Activated CD8-positive, alpha-beta T cell treated with anti-CD3 and anti-CD28 coated beads, Interleukin-2, amount 10 ng/mL, durations not matched to agents 7 days and 5 days (primary cell): ENCODE results near the gene PRC1. TPM values are rescaled to one million over a fixed set of nuclear protein-coding genes. Genes with fewer than 3 reads are reported as not detected.

ENCODE experiments used
- ATAC-seq: fragments of 150-1000 bp; cut with Tn5 transposase; one replicate; pipeline ENCODE4 v1.10.0; 2021; ENCODE audit warnings: moderate library complexity
- CTCF ChIA-PET: fragments of 350-600 bp; sonication (Branson Sonifier 250); formaldehyde crosslinking; loops from one replicate; lab custom pipeline; 2021; ENCODE audit warnings: antibody characterized with exemption; lab: Charles Lee
- POLR2A ChIA-PET: fragments of 350-600 bp; sonication (Branson Sonifier 250); formaldehyde crosslinking; loops from one replicate; lab custom pipeline; 2021; ENCODE audit warnings: antibody characterized with exemption; lab: Charles Lee
- DNase-seq: peaks from one replicate; pipeline ENCODE4 v3.0.0-alpha.2; 2020
- H3K27ac Mint-ChIP-seq: one replicate; pipeline ENCODE4 v1.8.0; 2021; ENCODE audit warnings: mild to moderate bottlenecking, mixed read lengths
- H3K27me3 Mint-ChIP-seq: one replicate; pipeline ENCODE4 v1.8.0; 2021; ENCODE audit warnings: low read depth, mixed read lengths
- H3K36me3 Mint-ChIP-seq: one replicate; pipeline ENCODE4 v1.8.0; 2021; ENCODE audit warnings: low read depth, mixed read lengths
- H3K4me1 Mint-ChIP-seq: one replicate; pipeline ENCODE4 v1.8.0; 2021; ENCODE audit warnings: low read depth, mixed read lengths
- H3K4me3 Mint-ChIP-seq: one replicate; pipeline ENCODE4 v1.8.0; 2021; ENCODE audit warnings: mild to moderate bottlenecking, mixed read lengths
- H3K9me3 Mint-ChIP-seq: one replicate; pipeline ENCODE4 v1.8.0; 2022; ENCODE audit warnings: mixed read lengths; ENCODE audit not compliant: insufficient read depth
- total RNA-seq, 2 experiments: library from RNA; stranded (reverse); gene quantifications; one replicate each; pipeline ENCODE4 v1.2.3, GENCODE V29; 2021

The PRC1 gene
- total RNA-seq, 2 experiments from 2014 or later = 180 to 189 TPM

GRCh38 chr15:90945091-90945490, 49.2 kb downstream of the PRC1 start:
- ATAC-seq = no peak
- CTCF ChIA-PET = interaction anchor here (1.1 to 5.4 kb wide), 3 partner anchors 11 to 12 kb away, joined by 3 to 45 read pairs (median 18); partner anchors contain the start of genes HDDC3 and UNC45A
- peaks cover 63% of the 10 kb centered on the region for H3K36me3 Mint-ChIP-seq

DNA sequence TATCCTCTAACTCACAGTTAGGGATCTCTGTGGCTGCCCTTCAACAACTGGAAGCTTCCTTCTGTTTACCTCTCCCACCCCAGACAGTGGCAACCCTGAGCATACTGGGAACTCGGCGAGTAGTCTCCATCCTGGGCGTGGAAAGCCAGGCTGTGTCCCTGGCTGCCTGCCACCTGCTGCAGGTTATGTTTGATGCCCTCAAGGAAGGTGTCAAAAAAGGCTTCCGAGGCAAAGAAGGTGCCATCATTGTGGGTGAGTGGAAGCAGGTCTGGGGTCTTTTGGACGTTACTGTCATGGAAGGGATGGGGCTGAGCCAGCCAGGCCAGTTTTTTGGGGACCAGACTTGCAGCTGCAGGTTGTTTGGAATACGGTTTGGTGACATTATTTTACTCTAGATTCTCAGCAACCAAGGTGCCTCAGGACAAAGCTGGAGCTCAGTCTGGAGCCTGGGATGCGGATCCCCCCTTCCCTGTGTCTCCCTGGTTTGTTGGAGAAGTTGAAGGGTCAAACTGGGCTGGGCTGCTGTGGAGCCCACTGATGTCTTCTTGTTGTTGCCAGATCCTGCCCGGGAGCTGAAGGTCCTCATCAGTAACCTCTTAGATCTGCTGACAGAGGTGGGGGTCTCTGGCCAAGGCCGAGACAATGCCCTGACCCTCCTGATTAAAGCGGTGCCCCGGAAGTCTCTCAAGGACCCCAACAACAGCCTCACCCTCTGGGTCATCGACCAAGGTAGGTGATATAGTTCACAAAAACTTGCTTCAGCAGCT, 51.8 kb downstream of the PRC1 start:
- Mint-ChIP-seq H3K4me1 (no peaks in the 10 kb centered on the region), H3K9me3 (no peaks in the 10 kb centered on the region), H3K27me3 (no peaks in the 10 kb centered on the region), H3K4me3 (no peak overlapping the region), H3K36me3 (peaks cover 62% of the 10 kb centered on the region), H3K27ac (no peak overlapping the region)
- DNase-seq = no peak
- ATAC-seq = no peak
- CTCF ChIA-PET = interaction anchor here (2.6 to 5.4 kb wide), 2 partner anchors 9 to 14 kb away, joined by 18 to 45 read pairs; partner anchors contain the start of genes HDDC3 and UNC45A
- POLR2A ChIA-PET = interaction anchor here (1.2 to 2.0 kb wide), 3 partner anchors 9 to 14 kb away, joined by 3 to 8 read pairs (median 5); partner anchors contain the start of gene RCCD1

More at GRCh38 chr15:90945091-90945490, 49.2 kb downstream of the PRC1 start:
- no peaks in the 10 kb centered on the region for H3K9me3 Mint-ChIP-seq
- POLR2A ChIA-PET = no interaction called here
- no peak overlapping the region for H3K4me3 Mint-ChIP-seq
- DNase-seq = no peak
- no peaks in the 10 kb centered on the region for H3K4me1 Mint-ChIP-seq
- H3K27ac Mint-ChIP-seq = no peak overlapping the region
- H3K27me3 Mint-ChIP-seq = no peaks in the 10 kb centered on the region

DNA sequence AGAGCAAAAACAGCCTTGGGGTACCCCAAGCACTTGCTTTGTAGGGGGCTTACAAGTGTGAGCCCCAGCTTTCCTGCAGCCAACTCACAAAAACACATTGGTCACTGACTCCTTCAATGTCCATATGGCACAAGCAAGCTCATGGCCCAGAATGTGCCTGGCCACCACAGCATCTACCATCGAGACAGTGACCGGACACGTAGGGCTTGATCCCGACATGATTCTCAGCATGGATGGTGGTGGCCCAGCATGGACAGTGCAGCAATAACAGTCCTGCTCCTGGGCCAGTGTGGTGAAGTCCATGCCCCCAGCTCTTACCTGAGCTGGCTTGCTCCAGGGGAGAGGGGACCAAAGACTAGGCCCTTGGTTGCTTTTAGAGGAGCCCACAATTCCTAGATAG, 53.3 kb downstream of the PRC1 start:
- DNase-seq (no peak), ATAC-seq (no peak)
- H3K27ac Mint-ChIP-seq = no peak overlapping the region
- H3K36me3 Mint-ChIP-seq = peaks cover 62% of the 10 kb centered on the region
- POLR2A ChIA-PET = no interaction called here
- no peaks in the 10 kb centered on the region for H3K27me3 Mint-ChIP-seq
- H3K9me3 Mint-ChIP-seq = no peaks in the 10 kb centered on the region
- peaks cover 10% of the 10 kb centered on the region for H3K4me1 Mint-ChIP-seq
- CTCF ChIA-PET = interaction anchor here (5.4 kb wide), 1 partner anchor 8 kb away, joined by 45 read pairs; the partner anchor contains the start of genes HDDC3 and UNC45A
- H3K4me3 Mint-ChIP-seq = no peak overlapping the region

GRCh38 chr15:90939756-90940155, 54.6 kb downstream of the PRC1 start:
- Mint-ChIP-seq H3K9me3 (no peaks in the 10 kb centered on the region), H3K27ac (no peak overlapping the region), H3K4me1 (peaks cover 15% of the 10 kb centered on the region), H3K36me3 (peaks cover 59% of the 10 kb centered on the region), H3K4me3 (no peak overlapping the region), H3K27me3 (no peaks in the 10 kb centered on the region)
- ChIA-PET POLR2A (interaction anchor here (1.0 to 1.1 kb wide), 2 partner anchors 9 to 15 kb away, joined by 3 to 5 read pairs; partner anchors contain the start of gene RCCD1), CTCF (interaction anchor here (1.1 to 5.4 kb wide), 2 partner anchors 6 to 8 kb away, joined by 3 to 45 read pairs; partner anchors contain the start of genes HDDC3 and UNC45A)
- no peak for DNase-seq
- no peak for ATAC-seq

- peaks cover 30% of the 10 kb centered on the region for H3K4me1 Mint-ChIP-seq
- H3K36me3 Mint-ChIP-seq = peaks cover 52% of the 10 kb centered on the region
- POLR2A ChIA-PET = interaction anchor here (9.9 kb wide), 1 partner anchor 17 kb away, joined by 93 read pairs; the partner anchor contains the start of gene RCCD1
- ATAC-seq = no peak
- no peak overlapping the region for H3K4me3 Mint-ChIP-seq
- no peaks in the 10 kb centered on the region for H3K9me3 Mint-ChIP-seq
- CTCF ChIA-PET = interaction anchor here (8.2 kb wide), 1 partner anchor 17 kb away, joined by 154 read pairs; the partner anchor contains the start of gene RCCD1
- no peak for DNase-seq
- H3K27ac Mint-ChIP-seq = peak overlapping the region; percentile 20
- no peaks in the 10 kb centered on the region for H3K27me3 Mint-ChIP-seq
Observed at GRCh38 chr15:90938261-90938660, 56.1 kb downstream of the PRC1 start.

DNA sequence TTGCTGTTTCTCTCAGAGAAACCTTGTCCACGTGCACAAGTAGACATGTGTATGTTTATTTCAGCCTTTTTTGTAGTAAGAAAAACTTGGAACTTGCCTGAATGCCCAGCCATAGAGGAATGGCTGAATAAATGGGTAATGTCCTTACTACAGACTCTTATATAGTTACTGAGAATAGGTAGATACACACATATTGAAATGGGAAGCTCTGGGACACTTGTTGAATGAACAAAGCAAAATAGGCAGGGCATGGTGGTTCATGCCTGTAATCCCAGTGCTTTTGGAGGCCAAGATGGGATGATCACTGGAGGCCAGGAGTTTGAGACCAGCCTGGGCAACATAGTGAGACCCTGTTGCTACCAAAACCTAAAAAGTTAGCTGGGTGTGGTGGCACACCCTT, 57.5 kb downstream of the PRC1 start:
- H3K27ac Mint-ChIP-seq = peak overlapping the region; percentile 95
- POLR2A ChIA-PET = interaction anchor here (9.9 kb wide), 1 partner anchor 18 kb away, joined by 93 read pairs; the partner anchor contains the start of gene RCCD1
- H3K9me3 Mint-ChIP-seq = no peaks in the 10 kb centered on the region
- peaks cover 38% of the 10 kb centered on the region for H3K36me3 Mint-ChIP-seq
- CTCF ChIA-PET = interaction anchor here (0.7 to 8.2 kb wide), 5 partner anchors 14 to 336 kb away, joined by 3 to 154 read pairs (median 3); partner anchors contain the start of gene RCCD1
- H3K4me3 Mint-ChIP-seq = peak overlapping the region; percentile 85
- no peak for ATAC-seq
- no peaks in the 10 kb centered on the region for H3K27me3 Mint-ChIP-seq
- DNase-seq = no peak
- H3K4me1 Mint-ChIP-seq = peaks cover 39% of the 10 kb centered on the region

GRCh38 chr15:90934949-90935751, 59.2 kb downstream of the PRC1 start, which contains the start of gene UNC45A:
Gene UNC45A, plus strand, starts transcription at chr15:90935285. Its CDS starts 40 bp downstream, at chr15:90935325.
- DNase-seq = peak; percentile 97
- Mint-ChIP-seq H3K4me3 (peak within 1 kb of the TSS; percentile 85), H3K27ac (peak within 1 kb of the TSS; percentile 95), H3K9me3 (no peaks in the 10 kb centered on the region), H3K27me3 (no peaks in the 10 kb centered on the region), H3K36me3 (peaks cover 37% of the 10 kb centered on the region), H3K4me1 (peaks cover 53% of the 10 kb centered on the region)
- ChIA-PET POLR2A (interaction anchor here (0.6 to 9.9 kb wide), 15 partner anchors 20 to 620 kb away, joined by 3 to 110 read pairs (median 3); partner anchors contain the start of genes BLM, MAN2A2, RCCD1 and VPS33B), CTCF (interaction anchor here (0.5 to 11.4 kb wide), 33 partner anchors 7 to 642 kb away, joined by 3 to 328 read pairs (median 4); partner anchors contain the start of genes BLM, IQGAP1, MAN2A2 and RCCD1)
- peak; percentile 79 for ATAC-seq

DNA sequence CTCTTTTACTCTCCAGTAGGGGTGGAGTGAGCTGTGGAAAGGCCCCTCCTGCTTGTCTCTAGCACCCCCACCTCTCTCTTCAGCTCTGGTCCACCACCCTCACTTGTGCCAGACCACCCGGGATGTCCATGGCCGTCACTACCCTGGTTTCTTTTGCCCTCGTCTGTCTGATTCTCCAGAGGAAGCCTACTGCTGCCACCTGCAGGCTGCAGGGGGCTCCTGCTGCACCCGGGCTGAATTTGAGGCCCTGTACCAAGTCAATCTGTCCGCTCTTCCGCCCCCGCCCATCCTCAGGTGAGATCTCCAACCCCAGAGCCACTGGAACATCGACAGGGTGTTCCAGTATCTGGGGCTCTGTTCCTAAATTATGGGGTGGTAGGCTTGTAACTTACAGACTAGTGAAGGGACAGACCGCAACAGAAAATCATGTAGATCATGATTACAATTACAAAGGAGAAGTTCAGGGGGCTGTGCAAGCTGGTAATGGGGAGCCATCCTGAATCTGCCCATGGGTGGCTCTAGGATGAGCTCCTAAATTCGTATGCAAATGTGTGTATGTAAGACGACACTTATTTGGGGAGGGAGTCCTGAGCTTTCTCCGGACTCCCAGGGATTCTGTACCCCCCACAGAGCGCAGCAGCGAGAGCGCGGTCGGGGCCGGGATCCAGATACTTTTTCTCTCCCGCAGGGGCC, 59.9 kb downstream of the PRC1 start:
- peak; percentile 35 for ATAC-seq
- POLR2A ChIA-PET = interaction anchor here (0.6 to 9.9 kb wide), 11 partner anchors 20 to 558 kb away, joined by 3 to 110 read pairs (median 4); partner anchors contain the start of genes MAN2A2 and RCCD1

DNA sequence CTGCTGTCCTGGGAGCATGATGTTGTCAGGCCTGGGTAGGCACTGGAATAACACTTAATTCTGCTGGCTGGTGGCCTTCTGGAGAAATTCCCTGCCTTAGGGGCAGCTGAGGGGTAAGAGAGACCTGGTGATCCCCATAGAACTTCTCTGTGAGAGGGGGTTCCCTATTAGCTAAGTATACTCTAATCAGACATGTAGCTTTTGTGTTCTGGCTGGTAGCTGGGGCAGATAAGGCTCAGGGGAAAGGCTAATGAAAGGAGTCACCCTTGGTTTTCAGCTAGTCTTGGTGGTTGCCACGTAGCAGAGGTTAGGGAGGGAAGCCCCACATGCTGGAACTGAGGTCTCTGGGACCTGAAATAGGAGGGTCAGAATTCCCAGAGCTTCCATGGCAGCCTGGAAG, 61.0 kb downstream of the PRC1 start:
- Mint-ChIP-seq H3K9me3 (no peaks in the 10 kb centered on the region), H3K27me3 (no peaks in the 10 kb centered on the region), H3K27ac (peak overlapping the region; percentile 57), H3K4me3 (peak overlapping the region; percentile 97), H3K36me3 (peaks cover 31% of the 10 kb centered on the region), H3K4me1 (peaks cover 62% of the 10 kb centered on the region)
- DNase-seq (no peak), ATAC-seq (no peak)
- ChIA-PET CTCF (interaction anchor here (0.9 to 11.4 kb wide), 39 partner anchors 8 to 834 kb away, joined by 3 to 328 read pairs (median 7); partner anchors contain the start of genes BLM, FES, MAN2A2 and RCCD1), POLR2A (interaction anchor here (0.9 to 9.9 kb wide), 6 partner anchors 22 to 247 kb away, joined by 3 to 110 read pairs (median 12); partner anchors contain the start of genes BLM, MAN2A2 and RCCD1)

More for the DNA sequence above, 59.9 kb downstream of the PRC1 start:
- Mint-ChIP-seq H3K36me3 (peaks cover 33% of the 10 kb centered on the region), H3K4me3 (peak overlapping the region; percentile 85), H3K4me1 (peaks cover 57% of the 10 kb centered on the region), H3K9me3 (no peaks in the 10 kb centered on the region), H3K27ac (peak overlapping the region; percentile 95), H3K27me3 (no peaks in the 10 kb centered on the region)
- CTCF ChIA-PET = interaction anchor here (0.5 to 11.4 kb wide), 44 partner anchors 8 to 641 kb away, joined by 3 to 328 read pairs (median 4); partner anchors contain the start of genes BLM, IQGAP1, MAN2A2 and RCCD1
- peak; percentile 94 for DNase-seq

- Mint-ChIP-seq H3K36me3 (peaks cover 30% of the 10 kb centered on the region), H3K9me3 (no peaks in the 10 kb centered on the region), H3K4me1 (peaks cover 64% of the 10 kb centered on the region), H3K27me3 (no peaks in the 10 kb centered on the region), H3K4me3 (peak overlapping the region; percentile 97), H3K27ac (peak overlapping the region; percentile 99)
- ATAC-seq = no peak
- ChIA-PET POLR2A (interaction anchor here (0.5 to 9.9 kb wide), 12 partner anchors 15 to 699 kb away, joined by 3 to 110 read pairs (median 3); partner anchors contain the start of genes BLM, CIB1, GDPGP1 and MAN2A2), CTCF (interaction anchor here (0.7 to 11.4 kb wide), 54 partner anchors 10 to 833 kb away, joined by 3 to 328 read pairs (median 5); partner anchors contain the start of genes BLM, FES, MAN2A2 and RCCD1)
- DNase-seq = no peak
Observed at GRCh38 chr15:90932660-90932991, 61.7 kb downstream of the PRC1 start.
